Osteoblast (primary cell): ENCODE data around the gene NSA2. TPM values are rescaled to one million over a fixed set of nuclear protein-coding genes. Genes with fewer than 3 reads are reported as not detected.

Source experiments
- DNase-seq: peaks from one replicate; pipeline ENCODE4 v3.0.0; 2011; ENCODE audit warnings: low spot score, mixed read lengths; ENCODE audit not compliant: insufficient read length; ENCODE audit errors: missing footprints
- H2AFZ ChIP-seq: 2 replicates; pipeline ENCODE4 v1.6.0; 2011; ENCODE audit warnings: mild to moderate bottlenecking, low read length
- H3K27ac ChIP-seq: 2 replicates; pipeline ENCODE4 v1.5.1; 2011; ENCODE audit warnings: mild to moderate bottlenecking, low read depth, low read length, moderate library complexity
- H3K27me3 ChIP-seq: 2 replicates; pipeline ENCODE4 v1.6.0; 2012; ENCODE audit warnings: mild to moderate bottlenecking, control low read depth, inconsistent platforms, low read length, moderate library complexity; ENCODE audit not compliant: insufficient read depth
- H3K36me3 ChIP-seq: 2 replicates; pipeline ENCODE4 v1.5.1; 2011; ENCODE audit warnings: mild to moderate bottlenecking, low read length, control low read depth, moderate library complexity; ENCODE audit not compliant: insufficient read depth
- H3K4me1 ChIP-seq: 2 replicates; pipeline ENCODE4 v1.5.1; 2011; ENCODE audit warnings: mild to moderate bottlenecking, low read length, control low read depth, moderate library complexity; ENCODE audit not compliant: insufficient read depth
- H3K4me2 ChIP-seq: 2 replicates; pipeline ENCODE4 v1.6.0; 2011; ENCODE audit warnings: mild to moderate bottlenecking, low read length; ENCODE audit not compliant: insufficient read depth
- H3K4me3 ChIP-seq: fragments of 200-600 bp; sonication (generic); 3 replicates; pipeline ENCODE4 v1.5.1; 2012; ENCODE audit warnings: mild to moderate bottlenecking, low read length, inconsistent platforms; ENCODE audit not compliant: insufficient read depth
- H3K79me2 ChIP-seq: 2 replicates; pipeline ENCODE4 v1.6.0; 2012; ENCODE audit warnings: mild to moderate bottlenecking, low read length, control low read depth, inconsistent platforms; ENCODE audit not compliant: insufficient read depth
- H3K9me3 ChIP-seq: 2 replicates; pipeline ENCODE4 v1.5.1; 2011; ENCODE audit warnings: low read depth, low read length, control low read depth
- H4K20me1 ChIP-seq: 2 replicates; pipeline ENCODE4 v1.6.0; 2012; ENCODE audit warnings: mild to moderate bottlenecking, low read length, control low read depth; ENCODE audit not compliant: insufficient read depth
- small RNA-seq: library from RNA; depleted of rRNA; stranded (forward); fragments of <200 nt; gene quantifications from one replicate; pipeline ENCODE3, GENCODE V24; 2012
- total RNA-seq: library from RNA; depleted of rRNA; stranded (reverse); fragments of >200 nt; gene quantifications from 2 replicates; pipeline ENCODE4 v1.2.3, GENCODE V29; 2012
- TF ChIP-seq, protein P1 (sequence below): IDR thresholded peaks from 2 replicates; pipeline ENCODE4 v1.5.1; 2011; ENCODE audit warnings: mild to moderate bottlenecking, low read depth, low read length, moderate library complexity; ENCODE audit errors: extremely low read depth

Gene NSA2
- total RNA-seq, 1 donor = 75.6 TPM

DNA sequence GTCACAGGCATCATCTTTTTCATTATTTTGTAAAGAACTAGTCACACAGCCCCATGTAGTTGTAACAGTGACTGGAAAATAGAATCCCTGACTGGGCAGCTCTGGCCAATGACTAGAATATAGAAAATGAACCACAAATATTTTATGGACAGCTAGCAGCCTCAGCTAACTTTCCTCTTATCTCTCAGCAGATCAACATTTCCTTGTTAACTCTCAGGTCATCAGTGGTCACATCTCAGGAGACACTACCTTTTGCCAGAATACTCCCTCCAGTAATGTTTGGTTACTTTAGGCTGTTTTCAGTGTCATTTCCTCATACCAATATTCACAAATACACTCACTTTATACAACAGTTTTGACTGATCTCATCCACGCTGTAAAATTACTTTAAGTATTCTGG lies 55.2 kb downstream of the NSA2 start:
- Histone ChIP-seq H3K27me3 (no peaks in the 10 kb centered on the region), H3K4me3 (no peak overlapping the region), H3K4me2 (no peak overlapping the region), H3K27ac (no peak overlapping the region), H3K9me3 (no peaks in the 10 kb centered on the region), H4K20me1 (no peaks in the 10 kb centered on the region), H2AFZ (no peak overlapping the region), H3K4me1 (no peaks in the 10 kb centered on the region), H3K36me3 (no peaks in the 10 kb centered on the region), H3K79me2 (no peaks in the 10 kb centered on the region)
- TF ChIP-seq, protein P1, sequence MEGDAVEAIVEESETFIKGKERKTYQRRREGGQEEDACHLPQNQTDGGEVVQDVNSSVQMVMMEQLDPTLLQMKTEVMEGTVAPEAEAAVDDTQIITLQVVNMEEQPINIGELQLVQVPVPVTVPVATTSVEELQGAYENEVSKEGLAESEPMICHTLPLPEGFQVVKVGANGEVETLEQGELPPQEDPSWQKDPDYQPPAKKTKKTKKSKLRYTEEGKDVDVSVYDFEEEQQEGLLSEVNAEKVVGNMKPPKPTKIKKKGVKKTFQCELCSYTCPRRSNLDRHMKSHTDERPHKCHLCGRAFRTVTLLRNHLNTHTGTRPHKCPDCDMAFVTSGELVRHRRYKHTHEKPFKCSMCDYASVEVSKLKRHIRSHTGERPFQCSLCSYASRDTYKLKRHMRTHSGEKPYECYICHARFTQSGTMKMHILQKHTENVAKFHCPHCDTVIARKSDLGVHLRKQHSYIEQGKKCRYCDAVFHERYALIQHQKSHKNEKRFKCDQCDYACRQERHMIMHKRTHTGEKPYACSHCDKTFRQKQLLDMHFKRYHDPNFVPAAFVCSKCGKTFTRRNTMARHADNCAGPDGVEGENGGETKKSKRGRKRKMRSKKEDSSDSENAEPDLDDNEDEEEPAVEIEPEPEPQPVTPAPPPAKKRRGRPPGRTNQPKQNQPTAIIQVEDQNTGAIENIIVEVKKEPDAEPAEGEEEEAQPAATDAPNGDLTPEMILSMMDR = no peak
- no peak for DNase-seq

DNA sequence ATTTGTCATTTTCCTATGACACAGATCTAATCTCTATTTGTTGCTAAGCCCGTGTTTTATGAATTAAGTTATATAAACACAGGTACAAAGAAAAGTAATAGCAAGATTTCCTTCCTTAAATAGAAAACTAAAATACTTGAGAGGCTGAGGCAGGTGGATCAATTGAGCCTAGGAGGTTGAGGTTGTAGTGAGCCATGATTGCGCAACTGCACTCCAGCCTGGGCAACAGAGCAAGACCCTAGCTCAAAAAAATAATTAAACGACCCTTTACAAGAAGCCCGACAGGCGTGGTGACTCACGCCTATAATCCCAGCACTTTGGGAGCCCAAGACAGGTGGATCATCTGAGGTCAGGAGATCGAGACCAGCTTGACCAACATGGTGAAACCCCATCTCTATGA lies 62.4 kb downstream of the NSA2 start:
- Histone ChIP-seq H3K4me1 (no peaks in the 10 kb centered on the region), H2AFZ (no peak overlapping the region), H3K27me3 (no peaks in the 10 kb centered on the region), H3K79me2 (no peaks in the 10 kb centered on the region), H3K27ac (no peak overlapping the region), H3K4me3 (no peak overlapping the region), H3K4me2 (no peak overlapping the region), H3K9me3 (no peaks in the 10 kb centered on the region), H4K20me1 (no peaks in the 10 kb centered on the region), H3K36me3 (no peaks in the 10 kb centered on the region)
- DNase-seq = no peak
- TF ChIP-seq, protein P1 = no peak

Small RNA genes lying within 50 kb of the gene (small RNA-seq; reads per million reads assigned to genes)
- gene RNU6-658P = not detected

Other genes starting within 250 kb of the NSA2 start
- 86.0 and 109 TPM in 2 replicates for gene ENC1, start 126.5 kb upstream of the NSA2 start, total RNA-seq
- gene HEXB, start 82.0 kb upstream of the NSA2 start, total RNA-seq = 267 and 313 TPM in 2 replicates
- gene GFM2, start 132 bp upstream of the NSA2 start, total RNA-seq = 22.8 and 23.0 TPM in 2 replicates
- under 0.01 TPM in 2 replicates for gene FAM169A, start 99.1 kb downstream of the NSA2 start, total RNA-seq